ENCODE data around the gene NOP14. TPM values are rescaled to one million over a fixed set of nuclear protein-coding genes. Genes with fewer than 3 reads are reported as not detected.

Gene NOP14
- total RNA-seq: 31.5 and 33.4 TPM in 2 replicates
- long read RNA-seq, partial matches to known transcripts: 2 of 6 reads
- long read RNA-seq, other reads (novel, unspliced or antisense): 3 of 6 reads

GRCh38 chr4:2963175-2963965 is at the start of gene NOP14, which contains the start of gene GRK4:
Gene NOP14 (minus strand): TSS chr4:2963406. CDS start chr4:2963319, 87 bp downstream.
Gene GRK4 (plus strand): TSS chr4:2963571. CDS start chr4:2964071, 500 bp downstream.
- Mint-ChIP-seq H3K36me3 (ENCODE audit: insufficient read depth) (peaks cover 5% of the 10 kb centered on the region), H3K4me1 (ENCODE audit: low read depth) (peaks cover 26% of the 10 kb centered on the region), H3K27ac (peak within 1 kb of the TSS; percentile 96), H3K4me3 (ENCODE audit: low read depth) (peak within 1 kb of the TSS; percentile 93), H3K27me3 (no peaks in the 10 kb centered on the region), H3K9me3 (ENCODE audit: low read depth) (no peaks in the 10 kb centered on the region)
- DNase-seq (ENCODE audit: low spot score, unreplicated experiment): peak; percentile 93
- peak; percentile 41 for TF ChIP-seq CTCF (IDR thresholded peaks at IDR 0.05; ENCODE audit: unreplicated experiment)

- TF ChIP-seq CTCF (IDR thresholded peaks at IDR 0.05; ENCODE audit: unreplicated experiment): no peak
- H3K4me1 Mint-ChIP-seq (ENCODE audit: low read depth): peaks cover 36% of the 10 kb centered on the region
- H3K4me3 Mint-ChIP-seq (ENCODE audit: low read depth): no peak overlapping the region
- no peaks in the 10 kb centered on the region for H3K36me3 Mint-ChIP-seq (ENCODE audit: insufficient read depth)
- H3K27me3 Mint-ChIP-seq: no peaks in the 10 kb centered on the region
- peak overlapping the region; percentile 33 for H3K27ac Mint-ChIP-seq
- no peak for DNase-seq (ENCODE audit: low spot score, unreplicated experiment)
- H3K9me3 Mint-ChIP-seq (ENCODE audit: low read depth): no peaks in the 10 kb centered on the region
Measured at GRCh38 chr4:3011456-3012220, 48.4 kb upstream of the NOP14 start.

GRCh38 chr4:3010998-3011397 is 47.8 kb upstream of the NOP14 start:
- Mint-ChIP-seq H3K4me3 (ENCODE audit: low read depth) (no peak overlapping the region), H3K9me3 (ENCODE audit: low read depth) (no peaks in the 10 kb centered on the region), H3K4me1 (ENCODE audit: low read depth) (peaks cover 36% of the 10 kb centered on the region), H3K27me3 (no peaks in the 10 kb centered on the region), H3K36me3 (ENCODE audit: insufficient read depth) (no peaks in the 10 kb centered on the region), H3K27ac (peak overlapping the region; percentile 93)
- no peak for TF ChIP-seq CTCF (IDR thresholded peaks at IDR 0.05; ENCODE audit: unreplicated experiment)
- DNase-seq (ENCODE audit: low spot score, unreplicated experiment): no peak

GRCh38 chr4:3010577-3010976 is 47.4 kb upstream of the NOP14 start:
- no peak for DNase-seq (ENCODE audit: low spot score, unreplicated experiment)
- no peak for TF ChIP-seq CTCF (IDR thresholded peaks at IDR 0.05; ENCODE audit: unreplicated experiment)
- Mint-ChIP-seq H3K36me3 (ENCODE audit: insufficient read depth) (no peaks in the 10 kb centered on the region), H3K4me3 (ENCODE audit: low read depth) (no peak overlapping the region), H3K9me3 (ENCODE audit: low read depth) (no peaks in the 10 kb centered on the region), H3K27ac (peak overlapping the region; percentile 93), H3K4me1 (ENCODE audit: low read depth) (peaks cover 36% of the 10 kb centered on the region), H3K27me3 (no peaks in the 10 kb centered on the region)

- no peaks in the 10 kb centered on the region for H3K9me3 Mint-ChIP-seq (ENCODE audit: low read depth)
- H3K4me3 Mint-ChIP-seq (ENCODE audit: low read depth): peak overlapping the region; percentile 20
- H3K36me3 Mint-ChIP-seq (ENCODE audit: insufficient read depth): no peaks in the 10 kb centered on the region
- TF ChIP-seq CTCF (IDR thresholded peaks at IDR 0.05; ENCODE audit: unreplicated experiment): peak; percentile 49
- H3K27ac Mint-ChIP-seq: peak overlapping the region; percentile 90
- peaks cover 34% of the 10 kb centered on the region for H3K4me1 Mint-ChIP-seq (ENCODE audit: low read depth)
- no peaks in the 10 kb centered on the region for H3K27me3 Mint-ChIP-seq
- DNase-seq (ENCODE audit: low spot score, unreplicated experiment): peak; percentile 23
Measured at GRCh38 chr4:3009422-3009821, 46.2 kb upstream of the NOP14 start.
